H1 (cell line): ENCODE measurements around the gene SGMS1. TPM values are rescaled to one million over a fixed set of nuclear protein-coding genes. Genes with fewer than 3 reads are reported as not detected.

ENCODE experiments used
- CTCF ChIA-PET: fragments of 300-600 bp; sonication (Branson Sonifier 250); formaldehyde crosslinking; loops from one replicate; lab custom pipeline; 2021; ENCODE audit not compliant: partially characterized antibody; lab: Charles Lee
- POLR2A ChIA-PET: fragments of 300-600 bp; sonication (Branson Sonifier 250); formaldehyde crosslinking; loops from one replicate; lab custom pipeline; 2021; ENCODE audit warnings: inconsistent platforms; ENCODE audit not compliant: partially characterized antibody; lab: Charles Lee
- DNase-seq, 2 experiments: peaks; one replicate each; pipeline versions ENCODE4 v3.0.0 to v3.0.0-alpha.2; 2010 to 2022; ENCODE audit warnings: low spot score in 2 of 2, low read depth in 1 of 2, mixed read lengths in 1 of 2
- FAIRE-seq: peaks from 2 replicates; lab custom pipeline; 2011; peaks lifted over from hg19 to GRCh38; lab: Jason Lieb, UNC
- H2AFZ ChIP-seq: 2 replicates; pipeline ENCODE4 v1.8.1; 2012; ENCODE audit warnings: low read length, inconsistent platforms
- H2AK5ac ChIP-seq: 2 replicates; pipeline ENCODE4 v1.6.1; 2013; ENCODE audit warnings: low read depth, low read length
- H2BK120ac ChIP-seq: replicated peaks from 2 replicates; pipeline ENCODE3; 2013; ENCODE audit warnings: low read depth, low read length, inconsistent platforms
- H2BK12ac ChIP-seq: 2 replicates; pipeline ENCODE4 v1.6.1; 2013; ENCODE audit warnings: low read depth, low read length
- H2BK15ac ChIP-seq: 2 replicates; pipeline ENCODE4 v1.6.1; 2013; ENCODE audit warnings: low read length
- H2BK20ac ChIP-seq: 2 replicates; pipeline ENCODE4 v1.6.1; 2013; ENCODE audit warnings: low read length
- H2BK5ac ChIP-seq: 2 replicates; pipeline ENCODE4 v1.6.1; 2013; ENCODE audit warnings: low read depth, low read length
- H3K14ac ChIP-seq: 2 replicates; pipeline ENCODE4 v1.6.1; 2013; ENCODE audit warnings: inconsistent platforms; ENCODE audit not compliant: insufficient read length
- H3K18ac ChIP-seq: 2 replicates; pipeline ENCODE4 v1.6.1; 2013; ENCODE audit warnings: low read length; ENCODE audit errors: extremely low read depth
- H3K23ac ChIP-seq: 2 replicates; pipeline ENCODE4 v1.6.1; 2013; ENCODE audit warnings: inconsistent platforms; ENCODE audit not compliant: insufficient read length
- H3K23me2 ChIP-seq: 2 replicates; pipeline ENCODE4 v1.6.1; 2013; ENCODE audit warnings: low read depth, low read length
- H3K27ac ChIP-seq: 2 replicates; pipeline ENCODE4 v1.6.1; 2011; ENCODE audit warnings: low read depth, low read length, inconsistent platforms
- H3K27me3 ChIP-seq, 4 experiments: replicated peaks in 1 of 4; 1 replicate in 1 of 4; 2 replicates in 3 of 4; pipeline versions ENCODE4 v1.6.1 to v1.8.1; 2011 to 2013; ENCODE audit warnings: low read length in 3 of 4, mild to moderate bottlenecking in 3 of 4, inconsistent platforms in 2 of 4, mixed read lengths in 2 of 4, moderate library complexity in 1 of 4; ENCODE audit not compliant: control insufficient read depth in 3 of 4, insufficient read depth in 3 of 4; ENCODE audit errors: extremely low read depth in 1 of 4
- H3K36me3 ChIP-seq, 4 experiments: 2 replicates each; pipeline versions ENCODE4 v1.6.1 to v1.8.1; 2011 to 2013; ENCODE audit warnings: mild to moderate bottlenecking in 4 of 4, low read length in 3 of 4, moderate library complexity in 2 of 4, control low read depth in 1 of 4, inconsistent platforms in 1 of 4; ENCODE audit not compliant: insufficient read depth in 4 of 4, control insufficient read depth in 2 of 4
- H3K4ac ChIP-seq: replicated peaks from 2 replicates; pipeline ENCODE3; 2013; ENCODE audit warnings: low read length, low read depth, mixed read lengths, inconsistent platforms; ENCODE audit not compliant: insufficient read length
- H3K4me1 ChIP-seq, 4 experiments: replicated peaks in 1 of 4; 1 replicate in 1 of 4; 2 replicates in 3 of 4; pipeline versions ENCODE4 v1.6.1 to v1.8.1; 2011 to 2013; ENCODE audit warnings: low read length in 3 of 4, inconsistent platforms in 2 of 4, mixed read lengths in 1 of 4; ENCODE audit not compliant: insufficient read depth in 4 of 4, control insufficient read depth in 3 of 4
- H3K4me2 ChIP-seq, 2 experiments: 2 replicates each; pipeline versions ENCODE4 v1.6.1 to v1.8.1; 2011 to 2013; ENCODE audit warnings: low read depth in 2 of 2, low read length in 2 of 2, control low read depth in 1 of 2, inconsistent platforms in 1 of 2, mild to moderate bottlenecking in 1 of 2; ENCODE audit not compliant: insufficient read depth in 1 of 2
- H3K4me3 ChIP-seq, 4 experiments: fragments of 200-600, 300-600 bp in 1 of 4; sonication (generic), shearing (Covaris generic), sonication (Bioruptor Twin) in 1 of 4; 2 replicates each; pipeline versions ENCODE4 v1.5.1 to v1.8.1; 2011 to 2016; ENCODE audit warnings: low read length in 4 of 4, low read depth in 3 of 4, control low read depth in 2 of 4, inconsistent platforms in 2 of 4, mild to moderate bottlenecking in 2 of 4, mixed read lengths in 1 of 4, moderate library complexity in 1 of 4; ENCODE audit not compliant: insufficient read depth in 2 of 4; ENCODE audit errors: extremely low read depth in 1 of 4
- H3K56ac ChIP-seq: replicated peaks from 2 replicates; pipeline ENCODE3; 2013; ENCODE audit warnings: low read depth, mild to moderate bottlenecking, mixed read lengths, low read length, inconsistent platforms; ENCODE audit not compliant: insufficient read length
- H3K79me1 ChIP-seq: 2 replicates; pipeline ENCODE4 v1.6.1; 2013; ENCODE audit warnings: low read depth, low read length, control low read depth
- H3K79me2 ChIP-seq, 2 experiments: 2 replicates each; pipeline versions ENCODE4 v1.6.1 to v1.8.1; 2012 to 2013; ENCODE audit warnings: low read length in 2 of 2, mild to moderate bottlenecking in 2 of 2, inconsistent platforms in 1 of 2; ENCODE audit not compliant: insufficient read depth in 2 of 2, control insufficient read depth in 1 of 2
- H3K9ac ChIP-seq, 4 experiments: replicated peaks in 1 of 4; 1 replicate in 1 of 4; 2 replicates in 3 of 4; pipeline versions ENCODE4 v1.6.1 to v1.8.1; 2011 to 2013; ENCODE audit warnings: low read depth in 3 of 4, low read length in 3 of 4, control low read depth in 2 of 4, mild to moderate bottlenecking in 2 of 4, moderate library complexity in 2 of 4, inconsistent platforms in 1 of 4; ENCODE audit errors: extremely low read depth in 1 of 4
- H3K9me3 ChIP-seq, 2 experiments: 2 replicates each; pipeline versions ENCODE4 v1.6.1 to v1.8.1; 2012 to 2013; ENCODE audit warnings: mild to moderate bottlenecking in 2 of 2, moderate library complexity in 2 of 2, control low read depth in 1 of 2, inconsistent platforms in 1 of 2, low read depth in 1 of 2, low read length in 1 of 2, mixed read lengths in 1 of 2; ENCODE audit not compliant: insufficient read depth in 2 of 2
- H4K20me1 ChIP-seq, 2 experiments: replicated peaks in 1 of 2; 2 replicates each; pipeline versions ENCODE3 to v1.8.1; 2011 to 2013; ENCODE audit warnings: inconsistent platforms in 2 of 2, low read length in 2 of 2, mild to moderate bottlenecking in 1 of 2; ENCODE audit not compliant: insufficient read depth in 2 of 2, control insufficient read depth in 1 of 2
- H4K5ac ChIP-seq: 2 replicates; pipeline ENCODE4 v1.6.1; 2013; ENCODE audit warnings: low read length, low read depth, mixed read lengths, inconsistent platforms; ENCODE audit not compliant: insufficient read length
- H4K8ac ChIP-seq: 2 replicates; pipeline ENCODE4 v1.8.0; 2013; ENCODE audit warnings: mild to moderate bottlenecking, moderate library complexity, low read length, inconsistent platforms; ENCODE audit not compliant: insufficient read depth; ENCODE audit errors: extremely low read depth
- H4K91ac ChIP-seq: replicated peaks from 2 replicates; pipeline ENCODE3; 2013; ENCODE audit warnings: low read length, mixed read lengths, inconsistent platforms; ENCODE audit not compliant: insufficient read length
- ASH2L ChIP-seq: fragments of 200-600, 300-600 bp; sonication (generic); IDR thresholded peaks from one replicate; pipeline ENCODE4 v1.7.1; 2017; ENCODE audit warnings: low read length
- BACH1 ChIP-seq: IDR thresholded peaks from 2 replicates; pipeline ENCODE4 v1.6.1; 2012; ENCODE audit warnings: low read length, improper control_type of control experiment
- GTF2F1 ChIP-seq: IDR thresholded peaks from 2 replicates; pipeline ENCODE4 v1.6.1; 2012; ENCODE audit warnings: low read depth, low read length, improper control_type of control experiment, borderline replicate concordance
- NANOG ChIP-seq: IDR thresholded peaks from 2 replicates; pipeline ENCODE4 v1.6.1; 2011; ENCODE audit warnings: low read length, low read depth, mild to moderate bottlenecking, inconsistent platforms; ENCODE audit not compliant: insufficient read depth, poor library complexity, severe bottlenecking
- POLR2A ChIP-seq, 2 experiments: IDR thresholded peaks; 1 replicate in 1 of 2; 2 replicates in 1 of 2; pipeline ENCODE4 v1.6.1; 2011; ENCODE audit warnings: low read depth in 2 of 2, low read length in 2 of 2, mild to moderate bottlenecking in 2 of 2; ENCODE audit errors: control extremely low read depth in 1 of 2
- RFX5 ChIP-seq: IDR thresholded peaks from 2 replicates; pipeline ENCODE4 v1.6.1; 2011; ENCODE audit warnings: low read depth, low read length, improper control_type of control experiment, borderline replicate concordance
- SIRT6 ChIP-seq: IDR thresholded peaks from one replicate; pipeline ENCODE4 v1.7.1; 2012; ENCODE audit warnings: low read length, inconsistent platforms
- SIX5 ChIP-seq: IDR thresholded peaks from 2 replicates; pipeline ENCODE4 v1.6.1; 2011; ENCODE audit warnings: mild to moderate bottlenecking, low read depth, low read length
- SP4 ChIP-seq: IDR thresholded peaks from 2 replicates; pipeline ENCODE4 v1.6.1; 2012; ENCODE audit warnings: low read length, inconsistent platforms
- ZNF274 ChIP-seq: IDR thresholded peaks from 2 replicates; pipeline ENCODE4 v1.7.0; 2012; ENCODE audit warnings: low read length, borderline replicate concordance; ENCODE audit errors: extremely low read depth
- WGBS, 2 experiments: shearing (Covaris generic) in 1 of 2; methylation state at CpG; one replicate each; pipeline versions ENCODE4 v1.1.6 to v1.1.7; 2013 to 2015; ENCODE audit warnings: low lambda C conversion rate in 2 of 2, mixed read lengths in 2 of 2, inconsistent platforms in 1 of 2, low coverage in 1 of 2, missing lambda C conversion rate in 1 of 2; ENCODE audit not compliant: insufficient replicate concordance in 2 of 2, insufficient coverage in 1 of 2, insufficient read length in 1 of 2; ENCODE audit errors: extremely low coverage in 1 of 2, missing lambda C conversion rate in 1 of 2; 5-methylcytosine and 5-hydroxymethylcytosine counted together
- polyA plus RNA-seq, 7 experiments: library from polyadenylated mRNA; depleted of rRNA in 3 of 7; stranded (reverse) in 5 of 7; unstranded in 2 of 7; fragments of >200 nt in 5 of 7; fragments of 200-250 nt in 2 of 7; gene quantifications; 1 replicate in 5 of 7; 2 replicates in 1 of 7; 4 replicates in 1 of 7; pipeline versions ENCODE4 v1.2.1 to v1.2.3, GENCODE V29; 2011 to 2013; ENCODE audit warnings: missing spikeins in 2 of 7, mixed read lengths in 2 of 7
- total RNA-seq: library from RNA; stranded (reverse); fragmentation: NEBNext Ultra II Directional; extraction: Animal tissue kit (Norgen Biotek cat#: 25700); gene quantifications from 2 replicates; pipeline ENCODE4 v1.2.1, GENCODE V29; 2021

Gene SGMS1
- total and polyA plus RNA-seq, 2 of the 8 experiments (the other 6 are each of a cell fraction or from before 2014, with no cell fraction given): 6.0 to 15.6 TPM

DNA sequence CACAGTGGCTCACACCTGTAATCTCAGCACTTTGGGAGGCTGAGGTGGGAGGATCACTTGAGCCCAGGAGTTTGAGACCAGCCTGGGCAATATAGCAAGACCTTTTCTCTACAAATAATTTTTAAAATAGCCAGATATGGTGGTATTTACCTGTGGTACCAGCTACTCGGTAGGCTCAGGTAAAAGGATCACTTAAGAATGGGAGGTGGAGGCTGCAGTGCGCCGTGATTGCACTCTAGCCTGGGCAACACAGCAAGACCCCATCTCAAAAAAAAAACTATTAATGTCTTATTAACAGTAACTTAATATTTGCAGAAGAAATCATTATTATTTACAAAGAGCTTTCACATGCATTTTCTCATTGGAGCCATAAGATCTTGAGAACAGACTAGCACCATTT, 103.6 kb downstream of the SGMS1 start:
- H3K4me1 ChIP-seq: peaks cover 0 to 14% (median 8%) of the 10 kb centered on the region in 4 experiments; a peak in 4 of 7 replicates
- no peak overlapping the region for H2AK5ac ChIP-seq
- no peak overlapping the region for H2BK120ac ChIP-seq
- no peaks in the 10 kb centered on the region for H4K20me1 ChIP-seq
- H4K5ac ChIP-seq: no peak overlapping the region
- H4K91ac ChIP-seq: no peak overlapping the region
- no peak overlapping the region for H2BK20ac ChIP-seq
- H4K8ac ChIP-seq: no peak overlapping the region
- no peak overlapping the region for H3K4me3 ChIP-seq
- no peak overlapping the region for H3K27ac ChIP-seq
- H3K27me3 ChIP-seq: no peaks in the 10 kb centered on the region
- H3K4ac ChIP-seq: no peak overlapping the region
- no peak for FAIRE-seq
- no peaks in the 10 kb centered on the region for H3K23me2 ChIP-seq
- H3K36me3 ChIP-seq: no peaks in the 10 kb centered on the region; a peak in 1 of 8 replicates
- H3K23ac ChIP-seq: no peak overlapping the region
- H3K56ac ChIP-seq: no peak overlapping the region
- ChIA-PET CTCF (no interaction called here), POLR2A (no interaction called here)
- peaks cover 0 to 6% of the 10 kb centered on the region in 2 experiments; a peak in 2 of 4 replicates for H3K79me2 ChIP-seq
- WGBS, 2 experiments: 94% methylated on average over 3 of the region's 3 CpGs; no CpG with 5 or more reads in 1 of the 2 experiments
- no peaks in the 10 kb centered on the region for H3K79me1 ChIP-seq
- H2BK5ac ChIP-seq: no peak overlapping the region
- no peak for DNase-seq
- H3K9ac ChIP-seq: no peak overlapping the region
- H3K18ac ChIP-seq: no peak overlapping the region
- no peaks in the 10 kb centered on the region for H3K9me3 ChIP-seq
- no peak overlapping the region for H2BK15ac ChIP-seq
- no peak overlapping the region for H3K4me2 ChIP-seq
- H2BK12ac ChIP-seq: no peak overlapping the region
- no peak overlapping the region for H2AFZ ChIP-seq
- no peak overlapping the region for H3K14ac ChIP-seq
- TF ChIP-seq ZNF274 (no peak), GTF2F1 (no peak), RFX5 (no peak), SIRT6 (no peak), POLR2A (IDR thresholded peaks at IDR 0.05; ENCODE audit: control extremely low read depth in 1 of 2, low read depth in 2 of 2, low read length in 2 of 2) (no peak), SP4 (no peak), NANOG (no peak), ASH2L (no peak), SIX5 (no peak), BACH1 (no peak)
